Skeletal muscle satellite cell (primary cell): ENCODE measurements around the gene TXNDC17.

Source experiments
- H3K27me3 ChIP-seq: 2 replicates; pipeline ENCODE4 v1.7.0; 2013; ENCODE audit warnings: low read length; ENCODE audit not compliant: control insufficient read depth, insufficient read depth
- H3K36me3 ChIP-seq: 2 replicates; pipeline ENCODE4 v1.7.0; 2013; ENCODE audit warnings: mild to moderate bottlenecking, control low read depth, low read length; ENCODE audit not compliant: insufficient read depth
- H3K4me1 ChIP-seq: 2 replicates; pipeline ENCODE4 v1.7.0; 2013; ENCODE audit warnings: low read length; ENCODE audit not compliant: control insufficient read depth, insufficient read depth
- H3K4me2 ChIP-seq: 2 replicates; pipeline ENCODE4 v1.7.0; 2013; ENCODE audit warnings: mild to moderate bottlenecking, low read length
- H3K4me3 ChIP-seq: 2 replicates; pipeline ENCODE4 v1.7.0; 2013; ENCODE audit warnings: low read length
- H3K9ac ChIP-seq: 2 replicates; pipeline ENCODE4 v1.7.0; 2013; ENCODE audit warnings: mild to moderate bottlenecking, low read depth, low read length, moderate library complexity
- H3K9me3 ChIP-seq: replicated peaks from 2 replicates; pipeline ENCODE4 v1.7.0; 2013; ENCODE audit warnings: mild to moderate bottlenecking, control low read depth, low read length

TXNDC17 gene

DNA sequence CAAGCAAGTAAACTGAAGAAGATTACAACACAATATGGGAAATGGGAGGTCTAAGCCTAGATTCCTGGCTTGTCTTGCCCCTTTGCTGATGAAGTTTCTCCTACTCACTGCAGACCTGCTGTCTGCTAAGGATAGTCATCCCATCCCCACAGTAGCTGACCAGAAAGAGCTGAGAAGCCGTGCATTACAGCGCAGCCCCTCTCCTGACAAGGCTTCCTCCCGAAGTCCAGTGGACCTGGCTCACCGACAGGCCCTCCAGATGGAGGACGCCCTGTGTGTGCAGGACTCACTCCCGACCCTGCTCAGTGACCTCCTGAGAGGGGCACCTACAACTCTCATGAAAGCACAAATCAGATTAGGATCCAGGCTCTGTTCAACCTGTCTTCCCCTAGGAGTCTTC, 35.7 kb upstream of the TXNDC17 start:
- no peak overlapping the region for H3K4me2 ChIP-seq
- no peaks in the 10 kb centered on the region for H3K9me3 ChIP-seq
- H3K27me3 ChIP-seq, result no peaks in the 10 kb centered on the region
- peaks cover 68% of the 10 kb centered on the region for H3K36me3 ChIP-seq
- peaks cover 9% of the 10 kb centered on the region for H3K4me1 ChIP-seq
- no peak overlapping the region for H3K9ac ChIP-seq
- H3K4me3 ChIP-seq, result no peak overlapping the region

DNA sequence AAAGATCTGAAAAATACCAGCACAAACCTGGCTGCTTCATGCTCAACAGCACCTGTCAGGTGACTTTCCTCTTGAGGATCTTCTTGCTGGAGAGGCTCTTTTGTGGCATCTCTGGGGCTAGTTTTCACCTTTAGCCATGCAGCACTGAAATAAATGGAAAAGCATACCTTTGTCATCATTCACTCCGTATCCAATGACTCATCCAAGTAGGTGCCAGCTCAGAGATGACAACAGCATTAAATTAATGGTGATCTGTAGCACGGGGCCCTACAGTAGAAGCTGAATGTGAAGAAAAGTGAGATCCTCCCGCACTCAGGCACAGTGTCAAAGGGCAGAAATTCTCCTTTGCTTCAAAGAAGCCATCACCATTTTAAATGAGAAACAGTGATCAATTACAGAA, 32.5 kb upstream of the TXNDC17 start:
- Histone ChIP-seq H3K9ac (no peak overlapping the region), H3K4me2 (no peak overlapping the region), H3K27me3 (no peaks in the 10 kb centered on the region), H3K9me3 (no peaks in the 10 kb centered on the region), H3K4me3 (no peak overlapping the region), H3K36me3 (peaks cover 54% of the 10 kb centered on the region), H3K4me1 (peaks cover 9% of the 10 kb centered on the region)

GRCh38 chr17:6610011-6610410, 30.8 kb upstream of the TXNDC17 start:
- Histone ChIP-seq H3K9me3 (no peaks in the 10 kb centered on the region), H3K9ac (no peak overlapping the region), H3K4me3 (no peak overlapping the region), H3K4me2 (no peak overlapping the region), H3K27me3 (no peaks in the 10 kb centered on the region), H3K4me1 (peaks cover 9% of the 10 kb centered on the region), H3K36me3 (peaks cover 53% of the 10 kb centered on the region)

- H3K9me3 ChIP-seq, result no peaks in the 10 kb centered on the region
- H3K4me1 ChIP-seq, result peaks cover 9% of the 10 kb centered on the region
- no peaks in the 10 kb centered on the region for H3K27me3 ChIP-seq
- H3K4me3 ChIP-seq, result no peak overlapping the region
- no peak overlapping the region for H3K4me2 ChIP-seq
- H3K9ac ChIP-seq, result no peak overlapping the region
- peaks cover 47% of the 10 kb centered on the region for H3K36me3 ChIP-seq
Observed at GRCh38 chr17:6611231-6611630, 29.6 kb upstream of the TXNDC17 start.

GRCh38 chr17:6623941-6624340, 16.9 kb upstream of the TXNDC17 start:
- peaks cover 22% of the 10 kb centered on the region for H3K4me1 ChIP-seq
- peaks cover 73% of the 10 kb centered on the region for H3K36me3 ChIP-seq
- peak overlapping the region; percentile 5 for H3K4me2 ChIP-seq
- no peaks in the 10 kb centered on the region for H3K27me3 ChIP-seq
- H3K4me3 ChIP-seq, result no peak overlapping the region
- H3K9ac ChIP-seq, result no peak overlapping the region
- no peaks in the 10 kb centered on the region for H3K9me3 ChIP-seq

DNA sequence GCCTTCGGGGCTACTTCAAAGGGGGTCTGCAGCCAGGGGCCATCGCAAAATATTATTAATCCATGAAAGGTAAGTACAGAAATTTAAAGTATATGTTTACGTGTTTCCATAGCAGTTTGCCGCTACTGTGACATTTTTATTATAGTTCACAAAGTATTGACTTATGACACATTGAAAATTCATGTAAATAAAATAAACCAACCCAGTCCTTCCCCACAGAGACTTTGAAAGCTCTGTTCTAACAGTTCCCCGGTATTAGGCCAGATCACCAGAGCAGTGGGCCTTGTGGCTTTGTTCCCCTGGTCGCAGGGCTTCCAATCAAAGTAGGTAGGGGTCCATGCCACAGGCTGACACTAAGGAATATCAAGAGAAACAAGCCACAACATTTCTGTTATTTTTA, 14.2 kb upstream of the TXNDC17 start:
- H3K4me3 ChIP-seq, result no peak overlapping the region
- peaks cover 22% of the 10 kb centered on the region for H3K4me1 ChIP-seq
- H3K9me3 ChIP-seq, result no peaks in the 10 kb centered on the region
- H3K27me3 ChIP-seq, result no peaks in the 10 kb centered on the region
- peak overlapping the region; percentile 42 for H3K4me2 ChIP-seq
- H3K36me3 ChIP-seq, result peaks cover 65% of the 10 kb centered on the region
- H3K9ac ChIP-seq, result no peak overlapping the region

DNA sequence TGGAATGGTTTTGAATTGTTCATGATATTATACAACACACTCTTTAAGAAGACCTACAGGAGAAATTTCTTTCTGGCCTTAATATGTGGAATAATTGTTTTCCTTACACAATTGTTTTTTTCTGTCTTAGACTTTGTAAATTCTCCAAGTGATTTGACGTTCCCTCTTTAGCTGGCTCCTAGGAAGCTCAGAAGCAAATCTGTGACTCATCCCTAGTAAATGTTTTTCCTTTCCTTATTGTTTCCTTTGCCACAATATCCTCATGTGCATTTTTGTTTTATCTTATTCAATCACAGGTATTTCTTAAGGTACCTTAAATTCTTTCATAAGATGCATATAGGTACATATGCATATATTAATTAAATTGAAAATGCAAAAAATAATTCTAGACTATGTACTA, 13.8 kb upstream of the TXNDC17 start:
- Histone ChIP-seq H3K36me3 (peaks cover 61% of the 10 kb centered on the region), H3K4me3 (no peak overlapping the region), H3K4me1 (peaks cover 22% of the 10 kb centered on the region), H3K9ac (no peak overlapping the region), H3K4me2 (peak overlapping the region; percentile 42), H3K27me3 (no peaks in the 10 kb centered on the region), H3K9me3 (no peaks in the 10 kb centered on the region)

GRCh38 chr17:6630390-6630789, 10.5 kb upstream of the TXNDC17 start:
- no peak overlapping the region for H3K4me3 ChIP-seq
- H3K9me3 ChIP-seq, result no peaks in the 10 kb centered on the region
- peaks cover 60% of the 10 kb centered on the region for H3K36me3 ChIP-seq
- no peak overlapping the region for H3K9ac ChIP-seq
- H3K4me2 ChIP-seq, result no peak overlapping the region
- no peaks in the 10 kb centered on the region for H3K27me3 ChIP-seq
- H3K4me1 ChIP-seq, result peaks cover 10% of the 10 kb centered on the region

DNA sequence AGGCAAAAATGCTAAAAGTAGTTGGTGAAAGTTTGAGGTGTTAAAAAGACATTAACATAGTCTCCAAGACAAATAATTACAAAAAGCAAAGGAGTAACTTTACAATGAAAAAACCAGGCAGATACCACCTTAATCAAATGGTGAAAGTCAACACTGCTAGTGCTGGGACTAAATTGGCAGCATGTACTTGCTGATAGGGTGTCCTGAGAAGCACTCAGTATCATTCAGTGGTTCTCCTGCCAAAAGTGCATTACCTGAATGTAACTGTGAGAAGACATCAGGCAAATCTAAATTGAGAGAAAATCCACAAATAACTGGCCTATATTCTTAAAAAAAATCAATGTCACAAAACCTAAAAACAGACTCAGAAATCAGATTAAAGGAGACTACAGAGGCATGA, 8.3 kb upstream of the TXNDC17 start:
- no peak overlapping the region for H3K4me3 ChIP-seq
- peaks cover under 1% of the 10 kb centered on the region for H3K4me1 ChIP-seq
- H3K36me3 ChIP-seq, result peaks cover 47% of the 10 kb centered on the region
- H3K9me3 ChIP-seq, result no peaks in the 10 kb centered on the region
- no peaks in the 10 kb centered on the region for H3K27me3 ChIP-seq
- no peak overlapping the region for H3K9ac ChIP-seq
- no peak overlapping the region for H3K4me2 ChIP-seq

DNA sequence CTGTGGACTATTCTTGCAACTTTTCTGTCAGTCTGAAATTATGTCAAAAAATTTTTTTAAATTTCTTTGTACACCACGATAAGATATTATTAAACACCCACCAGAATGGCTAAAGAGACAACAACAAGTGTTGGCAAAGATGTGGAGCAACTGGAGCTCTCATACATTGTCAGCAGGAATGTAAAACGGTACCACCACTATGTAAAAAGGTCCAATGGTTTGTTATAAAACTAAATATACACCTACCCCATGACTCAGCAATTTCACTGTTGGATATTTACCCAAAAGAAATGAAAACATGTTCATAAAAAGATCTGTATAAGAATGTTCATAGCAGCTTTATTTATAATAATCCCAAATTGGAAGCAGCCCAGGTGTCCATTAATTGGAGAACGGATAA, 7.6 kb upstream of the TXNDC17 start:
- Histone ChIP-seq H3K9ac (no peak overlapping the region), H3K9me3 (no peaks in the 10 kb centered on the region), H3K4me3 (no peak overlapping the region), H3K4me1 (no peaks in the 10 kb centered on the region), H3K4me2 (no peak overlapping the region), H3K27me3 (no peaks in the 10 kb centered on the region), H3K36me3 (peaks cover 40% of the 10 kb centered on the region)

- H3K27me3 ChIP-seq, result no peaks in the 10 kb centered on the region
- peaks cover 28% of the 10 kb centered on the region for H3K36me3 ChIP-seq
Observed at GRCh38 chr17:6636105-6636504, 4.8 kb upstream of the TXNDC17 start.

GRCh38 chr17:6636616-6637457, 4.0 kb upstream of the TXNDC17 start:
- H3K9ac ChIP-seq, result no peak overlapping the region
- H3K9me3 ChIP-seq, result no peaks in the 10 kb centered on the region
- H3K4me3 ChIP-seq, result no peak overlapping the region
- H3K4me2 ChIP-seq, result no peak overlapping the region
- peaks cover 13% of the 10 kb centered on the region for H3K4me1 ChIP-seq
- no peaks in the 10 kb centered on the region for H3K27me3 ChIP-seq
- peaks cover 23% of the 10 kb centered on the region for H3K36me3 ChIP-seq

More at GRCh38 chr17:6636105-6636504, 4.8 kb upstream of the TXNDC17 start:
- no peaks in the 10 kb centered on the region for H3K9me3 ChIP-seq
- no peak overlapping the region for H3K4me2 ChIP-seq
- no peak overlapping the region for H3K9ac ChIP-seq
- H3K4me1 ChIP-seq, result peaks cover 10% of the 10 kb centered on the region
- no peak overlapping the region for H3K4me3 ChIP-seq
